Frontal cortex (tissue), 1 donor: ENCODE results near the gene NAA30. TPM values are rescaled to one million over a fixed set of nuclear protein-coding genes. Genes with fewer than 3 reads are reported as not detected.

ENCODE experiments used
- total RNA-seq: library from RNA; depleted of rRNA; stranded (reverse); fragments of >200 nt; gene quantifications from one replicate; pipeline ENCODE4 v1.2.3, GENCODE V29; 2014

Gene NAA30
- total RNA-seq, 1 donor from 2014 or later = 82.7 TPM

Other genes starting within 250 kb of the NAA30 start
- 86.4 TPM for gene EXOC5, start 121.7 kb upstream of the NAA30 start, total RNA-seq
- gene AP5M1, start 121.6 kb upstream of the NAA30 start, total RNA-seq = 26.1 TPM
- gene CCDC198, start 103.3 kb downstream of the NAA30 start, total RNA-seq = not detected